K562 (cell line): Measurements from ENCODE around the gene FJX1. TPM values are rescaled to one million over a fixed set of nuclear protein-coding genes. Genes with fewer than 3 reads are reported as not detected.

Source experiments
- ATAC-seq: fragments of 200-7000 bp; cut with Tn5 transposase; 3 replicates; pipeline ENCODE4 v1.9.1; 2020; ENCODE audit warnings: moderate library complexity
- BruUV-seq: library from RNA; stranded (reverse); fragments of 400-500 nt; replicated peaks from 2 replicates; lab custom pipeline; 2021; lab: Mats Ljungman, UMichigan
- CTCF ChIA-PET: fragments of 300-600 bp; formaldehyde crosslinking; extraction: SDS; loops from one replicate; lab custom pipeline; 2021; ENCODE audit warnings: low intra/inter-chr PET ratio; lab: Yijun Ruan, JAX
- POLR2A ChIA-PET: fragments of 300-600, 350-650 bp; sonication (Branson Sonifier 250); formaldehyde crosslinking; extraction: SDS; loops from one replicate; lab custom pipeline; 2021; ENCODE audit warnings: antibody characterized with exemption, inconsistent platforms; lab: Yijun Ruan, JAX
- DNase-seq, 4 experiments: peaks; one replicate each; pipeline versions ENCODE4 v3.0.0 to v3.0.0-alpha.2; 2011 to 2018; ENCODE audit warnings: low spot score in 3 of 4, mixed read lengths in 3 of 4; ENCODE audit errors: extremely low read depth in 1 of 4
- FAIRE-seq: peaks from 2 replicates; lab custom pipeline; 2011; peaks lifted over from hg19 to GRCh38; lab: Jason Lieb, UNC
- H2AFZ ChIP-seq: 2 replicates; pipeline ENCODE4 v1.6.0; 2011; ENCODE audit warnings: low read depth, low read length, control low read depth, inconsistent platforms
- H3K27ac ChIP-seq: fragments of 200-600 bp; 3 replicates; pipeline ENCODE4 v1.8.0; 2011; ENCODE audit warnings: low read depth, mild to moderate bottlenecking, control low read depth, inconsistent platforms, low read length, moderate library complexity, mixed read lengths; ENCODE audit errors: extremely low read depth
- H3K27me3 ChIP-seq, 2 experiments: fragments of 300-600 bp in 1 of 2; 2 replicates in 1 of 2; 3 replicates in 1 of 2; pipeline versions ENCODE4 v1.6.0 to v1.8.0; 2011; ENCODE audit warnings: inconsistent platforms in 2 of 2, low read length in 2 of 2, mild to moderate bottlenecking in 1 of 2, mixed read lengths in 1 of 2, moderate library complexity in 1 of 2; ENCODE audit not compliant: control insufficient read depth in 2 of 2, insufficient read depth in 2 of 2
- H3K36me3 ChIP-seq: fragments of 300-600 bp; 3 replicates; pipeline ENCODE4 v1.8.0; 2011; ENCODE audit warnings: mild to moderate bottlenecking, low read length, inconsistent platforms; ENCODE audit not compliant: control insufficient read depth, insufficient read depth
- H3K4me1 ChIP-seq, 2 experiments: fragments of 200-600 bp in 1 of 2; replicated peaks in 1 of 2; 2 replicates in 1 of 2; 3 replicates in 1 of 2; pipeline versions ENCODE4 v1.5.1 to v1.8.0; 2011; ENCODE audit warnings: inconsistent platforms in 2 of 2, low read length in 2 of 2, mild to moderate bottlenecking in 1 of 2, mixed read lengths in 1 of 2, moderate library complexity in 1 of 2; ENCODE audit not compliant: control insufficient read depth in 2 of 2, insufficient read depth in 2 of 2
- H3K4me2 ChIP-seq: 2 replicates; pipeline ENCODE4 v1.6.1; 2011; ENCODE audit warnings: low read length, control low read depth, inconsistent platforms, mixed read lengths; ENCODE audit not compliant: insufficient read depth
- H3K4me3 ChIP-seq: fragments of 200-600 bp; sonication (generic), shearing (Covaris generic); 2 replicates; pipeline ENCODE4 v1.5.1; 2016; ENCODE audit warnings: control low read depth, inconsistent platforms
- H3K79me2 ChIP-seq: fragments of 200-600 bp; 3 replicates; pipeline ENCODE4 v1.8.0; 2011; ENCODE audit warnings: low read length, inconsistent platforms; ENCODE audit not compliant: control insufficient read depth, insufficient read depth
- H3K9ac ChIP-seq, 2 experiments: 2 replicates each; pipeline versions ENCODE4 v1.6.0 to v1.6.1; 2011; ENCODE audit warnings: low read depth in 2 of 2, low read length in 2 of 2, control low read depth in 1 of 2, inconsistent platforms in 1 of 2, mild to moderate bottlenecking in 1 of 2, mixed read lengths in 1 of 2; ENCODE audit not compliant: insufficient read depth in 1 of 2
- H3K9me1 ChIP-seq: one replicate; pipeline ENCODE4 v1.6.0; 2011; ENCODE audit warnings: inconsistent platforms, mild to moderate bottlenecking, low read length, moderate library complexity; ENCODE audit not compliant: control insufficient read depth, insufficient read depth
- H3K9me3 ChIP-seq: replicated peaks from 2 replicates; pipeline ENCODE4 v1.5.1; 2011; ENCODE audit warnings: low read depth, low read length, inconsistent platforms; ENCODE audit not compliant: control insufficient read depth, insufficient read depth
- H4K20me1 ChIP-seq: replicated peaks from 2 replicates; pipeline ENCODE4 v1.6.1; 2011; ENCODE audit warnings: low read length, inconsistent platforms, mixed read lengths; ENCODE audit not compliant: control insufficient read depth, insufficient read depth
- GABPB2 ChIP-seq: fragments of 250-450 bp; sonication (Bioruptor Pico); conservative IDR thresholded peaks from 2 replicates; pipeline ENCODE4 v1.5.1; 2021; ENCODE audit warnings: mild to moderate bottlenecking
- HDAC8 ChIP-seq: fragments of 450-650 bp; IDR thresholded peaks from 2 replicates; pipeline ENCODE4 v1.6.1; 2016; ENCODE audit warnings: mild to moderate bottlenecking, missing genetic modification characterization, moderate library complexity, missing compliant biosample characterization
- NFE2L1 ChIP-seq: fragments of 450-650 bp; IDR thresholded peaks from 2 replicates; pipeline ENCODE4 v1.6.1; 2016; ENCODE audit warnings: missing genetic modification characterization, low read depth, mild to moderate bottlenecking, missing compliant biosample characterization, moderate library complexity, borderline replicate concordance
- NFIC ChIP-seq: fragments of 450-650 bp; IDR thresholded peaks from 2 replicates; pipeline ENCODE4 v1.6.1; 2017; ENCODE audit warnings: mild to moderate bottlenecking, inconsistent platforms
- STAT5A ChIP-seq: IDR thresholded peaks from 2 replicates; pipeline ENCODE4 v1.6.1; 2012; ENCODE audit warnings: low read length, inconsistent platforms, borderline replicate concordance
- TEAD1 ChIP-seq, 2 experiments: fragments of 450-650 bp in 1 of 2; sonication (generic) in 1 of 2; formaldehyde crosslinking; IDR thresholded peaks; 2 replicates each; pipeline versions ENCODE4 v1.4.0 to v1.8.0; 2020 to 2022; ENCODE audit warnings: mild to moderate bottlenecking in 2 of 2, missing genetic modification reagents in 1 of 2
- ZNF121 ChIP-seq: sonication (generic); formaldehyde crosslinking; conservative IDR thresholded peaks from 2 replicates; pipeline ENCODE4 v1.8.0; 2022; ENCODE audit warnings: missing genetic modification reagents
- ZNF134 ChIP-seq: fragments of 250-450 bp; sonication (Bioruptor Pico); conservative IDR thresholded peaks from 2 replicates; pipeline ENCODE4 v1.4.0; 2020
- ZNF408 ChIP-seq: fragments of 250-450 bp; sonication (Bioruptor Pico); IDR thresholded peaks from 2 replicates; pipeline ENCODE4 v1.4.0; 2020; ENCODE audit warnings: low read depth, mild to moderate bottlenecking, moderate library complexity
- WGBS: fragments of 100-300 bp; shearing (Covaris generic); methylation state at CpG from one replicate; pipeline ENCODE4 v1.1.6; 2016; ENCODE audit warnings: low coverage, mixed read lengths; ENCODE audit not compliant: insufficient coverage; ENCODE audit errors: missing lambda C conversion rate; 5-methylcytosine and 5-hydroxymethylcytosine counted together
- in situ Hi-C: fragments of 300-500 bp; cut with MboI; formaldehyde crosslinking; loops from 4 replicates; pipeline ENCODE4 v1.15.0; 2018; ENCODE audit warnings: inconsistent platforms, mixed read lengths
- intact Hi-C: fragments of 100-400 bp; cut with micrococcal nuclease; formaldehyde crosslinking; loops from 2 replicates; pipeline ENCODE4 v1.14.2; 2022
- polyA plus RNA-seq, 8 experiments: library from polyadenylated mRNA; depleted of rRNA in 4 of 8; stranded (reverse) in 5 of 8; unstranded in 3 of 8; fragments of >200 nt; fragmentation: Nextera tagmentation in 2 of 8; fragmentation: Illumina TruSeq in 1 of 8; extraction: Ambion mirVana in 2 of 8; extraction: Trizol in 1 of 8; gene quantifications; 2 replicates each; pipeline versions ENCODE4 v1.2.1 to v1.2.3, GENCODE V29; 2011 to 2014; ENCODE audit warnings: inconsistent platforms in 1 of 8, missing spikeins in 1 of 8
- total RNA-seq, 7 experiments: library from RNA; depleted of rRNA in 6 of 7; stranded (reverse); fragments of >200 nt in 6 of 7; fragmentation: Illumina TruSeq in 2 of 7; extraction: Trizol in 2 of 7; gene quantifications; 2 replicates each; pipeline versions ENCODE4 v1.2.1 to v1.2.3, GENCODE V29; 2011 to 2021; ENCODE audit warnings: low replicate concordance in 1 of 7
- TF ChIP-seq, protein P1 (sequence below): fragments of 250-450 bp; sonication (Bioruptor Pico); IDR thresholded peaks from 2 replicates; pipeline ENCODE4 v1.8.0; 2022; ENCODE audit warnings: moderate library complexity, mild to moderate bottlenecking, inconsistent platforms
- TF ChIP-seq, protein P2 (sequence below): fragments of 250-450 bp; sonication (Bioruptor Pico); IDR thresholded peaks from 2 replicates; pipeline ENCODE4 v1.5.0; 2020; ENCODE audit warnings: mild to moderate bottlenecking, borderline replicate concordance
- TF ChIP-seq, protein P3 (sequence below), 2 experiments: fragments of 450-650 bp; IDR thresholded peaks; 2 replicates each; pipeline ENCODE4 v1.6.1; 2018; ENCODE audit warnings: mild to moderate bottlenecking in 2 of 2, low read depth in 1 of 2; ENCODE audit not compliant: partially characterized antibody in 2 of 2

FJX1 gene
- total and polyA plus RNA-seq, 9 of the 15 experiments (the other 6 are each of a cell fraction or from before 2014, with no cell fraction given), result 0.10 to 2.7 (median 0.72) TPM

DNA sequence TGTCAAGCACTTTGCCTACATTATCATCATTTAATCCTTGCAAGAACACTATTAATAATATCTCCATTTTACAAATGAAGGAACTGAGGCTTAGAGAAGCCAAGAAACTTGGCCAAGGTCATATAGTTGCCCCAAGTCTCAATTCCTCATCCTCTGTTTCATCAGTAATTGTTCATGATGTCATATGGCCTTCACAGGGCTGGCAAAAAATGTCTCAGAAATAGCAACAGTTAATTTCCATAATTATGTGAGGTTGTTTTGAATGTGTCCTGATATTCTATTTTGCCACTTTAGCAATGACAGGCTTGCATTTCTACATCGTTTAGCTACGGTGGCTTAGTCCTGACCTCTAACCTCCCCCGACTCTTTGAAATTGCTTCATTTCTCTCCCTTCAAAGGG, 23.7 kb downstream of the FJX1 start:
- no peak overlapping the region for H2AFZ ChIP-seq
- BruUV-seq, result no TSS peak
- WGBS, result 0% methylated on average over 3 of the region's 3 CpGs
- no peak overlapping the region for H3K9ac ChIP-seq
- no peak overlapping the region for H3K27ac ChIP-seq
- H3K9me3 ChIP-seq, result no peaks in the 10 kb centered on the region
- H3K27me3 ChIP-seq, result peaks cover 11 to 15% of the 10 kb centered on the region in 2 experiments; a peak in 4 of 5 replicates
- H4K20me1 ChIP-seq, result no peaks in the 10 kb centered on the region
- no peak overlapping the region for H3K4me3 ChIP-seq
- no peak for TF ChIP-seq HDAC8
- TF ChIP-seq ZNF134 (CRISPR knock-in tag), result no peak
- TF ChIP-seq, protein P1, sequence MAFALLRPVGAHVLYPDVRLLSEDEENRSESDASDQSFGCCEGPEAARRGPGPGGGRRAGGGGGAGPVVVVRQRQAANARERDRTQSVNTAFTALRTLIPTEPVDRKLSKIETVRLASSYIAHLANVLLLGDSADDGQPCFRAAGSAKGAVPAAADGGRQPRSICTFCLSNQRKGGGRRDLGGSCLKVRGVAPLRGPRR (CRISPR knock-in tag), result no peak
- TF ChIP-seq TEAD1 (CRISPR knock-in tag; IDR thresholded peaks at IDR 0.05), result no peak
- TF ChIP-seq ZNF408 (CRISPR knock-in tag), result no peak
- no peak for TF ChIP-seq NFE2L1 (tag)
- TF ChIP-seq, protein P2, sequence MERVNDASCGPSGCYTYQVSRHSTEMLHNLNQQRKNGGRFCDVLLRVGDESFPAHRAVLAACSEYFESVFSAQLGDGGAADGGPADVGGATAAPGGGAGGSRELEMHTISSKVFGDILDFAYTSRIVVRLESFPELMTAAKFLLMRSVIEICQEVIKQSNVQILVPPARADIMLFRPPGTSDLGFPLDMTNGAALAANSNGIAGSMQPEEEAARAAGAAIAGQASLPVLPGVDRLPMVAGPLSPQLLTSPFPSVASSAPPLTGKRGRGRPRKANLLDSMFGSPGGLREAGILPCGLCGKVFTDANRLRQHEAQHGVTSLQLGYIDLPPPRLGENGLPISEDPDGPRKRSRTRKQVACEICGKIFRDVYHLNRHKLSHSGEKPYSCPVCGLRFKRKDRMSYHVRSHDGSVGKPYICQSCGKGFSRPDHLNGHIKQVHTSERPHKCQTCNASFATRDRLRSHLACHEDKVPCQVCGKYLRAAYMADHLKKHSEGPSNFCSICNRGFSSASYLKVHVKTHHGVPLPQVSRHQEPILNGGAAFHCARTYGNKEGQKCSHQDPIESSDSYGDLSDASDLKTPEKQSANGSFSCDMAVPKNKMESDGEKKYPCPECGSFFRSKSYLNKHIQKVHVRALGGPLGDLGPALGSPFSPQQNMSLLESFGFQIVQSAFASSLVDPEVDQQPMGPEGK, result no peak
- no peak for TF ChIP-seq NFIC
- TF ChIP-seq ZNF121 (CRISPR knock-in tag), result no peak
- TF ChIP-seq GABPB2 (CRISPR knock-in tag), result no peak
- TF ChIP-seq STAT5A, result no peak
- TF ChIP-seq, protein P3, sequence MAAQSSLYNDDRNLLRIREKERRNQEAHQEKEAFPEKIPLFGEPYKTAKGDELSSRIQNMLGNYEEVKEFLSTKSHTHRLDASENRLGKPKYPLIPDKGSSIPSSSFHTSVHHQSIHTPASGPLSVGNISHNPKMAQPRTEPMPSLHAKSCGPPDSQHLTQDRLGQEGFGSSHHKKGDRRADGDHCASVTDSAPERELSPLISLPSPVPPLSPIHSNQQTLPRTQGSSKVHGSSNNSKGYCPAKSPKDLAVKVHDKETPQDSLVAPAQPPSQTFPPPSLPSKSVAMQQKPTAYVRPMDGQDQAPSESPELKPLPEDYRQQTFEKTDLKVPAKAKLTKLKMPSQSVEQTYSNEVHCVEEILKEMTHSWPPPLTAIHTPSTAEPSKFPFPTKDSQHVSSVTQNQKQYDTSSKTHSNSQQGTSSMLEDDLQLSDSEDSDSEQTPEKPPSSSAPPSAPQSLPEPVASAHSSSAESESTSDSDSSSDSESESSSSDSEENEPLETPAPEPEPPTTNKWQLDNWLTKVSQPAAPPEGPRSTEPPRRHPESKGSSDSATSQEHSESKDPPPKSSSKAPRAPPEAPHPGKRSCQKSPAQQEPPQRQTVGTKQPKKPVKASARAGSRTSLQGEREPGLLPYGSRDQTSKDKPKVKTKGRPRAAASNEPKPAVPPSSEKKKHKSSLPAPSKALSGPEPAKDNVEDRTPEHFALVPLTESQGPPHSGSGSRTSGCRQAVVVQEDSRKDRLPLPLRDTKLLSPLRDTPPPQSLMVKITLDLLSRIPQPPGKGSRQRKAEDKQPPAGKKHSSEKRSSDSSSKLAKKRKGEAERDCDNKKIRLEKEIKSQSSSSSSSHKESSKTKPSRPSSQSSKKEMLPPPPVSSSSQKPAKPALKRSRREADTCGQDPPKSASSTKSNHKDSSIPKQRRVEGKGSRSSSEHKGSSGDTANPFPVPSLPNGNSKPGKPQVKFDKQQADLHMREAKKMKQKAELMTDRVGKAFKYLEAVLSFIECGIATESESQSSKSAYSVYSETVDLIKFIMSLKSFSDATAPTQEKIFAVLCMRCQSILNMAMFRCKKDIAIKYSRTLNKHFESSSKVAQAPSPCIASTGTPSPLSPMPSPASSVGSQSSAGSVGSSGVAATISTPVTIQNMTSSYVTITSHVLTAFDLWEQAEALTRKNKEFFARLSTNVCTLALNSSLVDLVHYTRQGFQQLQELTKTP (IDR thresholded peaks at IDR 0.05; ENCODE audit: low read depth in 1 of 2, partially characterized antibody in 2 of 2), result no peak
- TF ChIP-seq, all 486 proteins: peak for 0
- in situ Hi-C loops, result no loop called here
- ChIA-PET CTCF (no interaction called here), POLR2A (interaction anchor here (1.1 kb wide), 1 partner anchor 144 kb away, joined by 3 read pairs; no protein-coding TSS in a partner anchor)
- Histone ChIP-seq H3K79me2 (no peaks in the 10 kb centered on the region), H3K4me2 (no peak overlapping the region), H3K4me1 (no peaks in the 10 kb centered on the region), H3K36me3 (no peaks in the 10 kb centered on the region), H3K9me1 (no peaks in the 10 kb centered on the region)
- ATAC-seq, result no peak
- intact Hi-C loops, result no loop called here
- FAIRE-seq, result no peak
- DNase-seq, result no peak
